ENCODE data around the gene UCP3. TPM values are rescaled to one million over a fixed set of nuclear protein-coding genes. Genes with fewer than 3 reads are reported as not detected.
A peak's percentile ranks its signal among the peaks of the same experiment; 100 is the strongest.

UCP3 gene
- total RNA-seq, 1 experiment from 2014 or later = 1.2 TPM

DNA sequence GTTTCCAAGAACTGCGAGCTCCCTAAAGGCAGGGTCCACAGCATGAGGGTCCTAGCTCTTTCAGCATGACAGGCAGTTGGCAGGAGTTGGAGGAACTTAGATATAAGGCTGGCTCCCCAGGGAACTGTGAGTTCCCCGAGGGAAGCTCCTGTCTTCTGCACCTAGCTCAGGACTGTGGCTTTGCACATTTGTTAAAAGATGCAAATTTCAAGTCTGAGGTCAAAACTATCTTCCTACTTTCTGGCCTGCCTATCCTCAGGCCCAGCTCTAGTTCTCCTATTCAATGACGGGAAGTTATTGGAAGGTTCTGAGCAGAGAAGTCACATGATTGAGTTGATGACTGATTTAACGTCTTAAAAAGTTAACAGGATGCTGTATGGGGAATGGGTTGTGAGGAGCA, 11.7 kb upstream of the UCP3 start:
- Histone ChIP-seq H3K9ac (ENCODE audit: low read length) (no peak overlapping the region), H3K4me2 (ENCODE audit: low read length) (no peak overlapping the region), H4K20me1 (ENCODE audit: low read length) (no peaks in the 10 kb centered on the region), H3K4me1 (ENCODE audit: insufficient read depth, low read length) (peaks cover 27% of the 10 kb centered on the region), H3F3A (ENCODE audit: low read length, unreplicated experiment) (peaks cover 5% of the 10 kb centered on the region), H3K27ac (ENCODE audit: low read length) (no peak overlapping the region), H3K9me2 (replicated peaks; ENCODE audit: low read length) (no peaks in the 10 kb centered on the region), H3K9me3 (ENCODE audit: low read length) (no peaks in the 10 kb centered on the region), H3K4me3 (ENCODE audit: low read length) (no peak overlapping the region), H2AFZ (ENCODE audit: low read length) (no peak overlapping the region), H3K79me2 (ENCODE audit: low read length) (no peaks in the 10 kb centered on the region), H3K36me3 (ENCODE audit: low read depth, low read length) (peaks cover 7% of the 10 kb centered on the region; the same call in 1 of the 2 replicates), H3K27me3 (ENCODE audit: low read length) (no peaks in the 10 kb centered on the region)
- TF ChIP-seq EZH2 (IDR thresholded peaks at IDR 0.05; ENCODE audit: low read length, unreplicated experiment) (no peak), EZH2phosphoT487 (IDR thresholded peaks at IDR 0.05; ENCODE audit: borderline replicate concordance, low read length) (no peak)
- TF ChIP-seq, protein P1, sequence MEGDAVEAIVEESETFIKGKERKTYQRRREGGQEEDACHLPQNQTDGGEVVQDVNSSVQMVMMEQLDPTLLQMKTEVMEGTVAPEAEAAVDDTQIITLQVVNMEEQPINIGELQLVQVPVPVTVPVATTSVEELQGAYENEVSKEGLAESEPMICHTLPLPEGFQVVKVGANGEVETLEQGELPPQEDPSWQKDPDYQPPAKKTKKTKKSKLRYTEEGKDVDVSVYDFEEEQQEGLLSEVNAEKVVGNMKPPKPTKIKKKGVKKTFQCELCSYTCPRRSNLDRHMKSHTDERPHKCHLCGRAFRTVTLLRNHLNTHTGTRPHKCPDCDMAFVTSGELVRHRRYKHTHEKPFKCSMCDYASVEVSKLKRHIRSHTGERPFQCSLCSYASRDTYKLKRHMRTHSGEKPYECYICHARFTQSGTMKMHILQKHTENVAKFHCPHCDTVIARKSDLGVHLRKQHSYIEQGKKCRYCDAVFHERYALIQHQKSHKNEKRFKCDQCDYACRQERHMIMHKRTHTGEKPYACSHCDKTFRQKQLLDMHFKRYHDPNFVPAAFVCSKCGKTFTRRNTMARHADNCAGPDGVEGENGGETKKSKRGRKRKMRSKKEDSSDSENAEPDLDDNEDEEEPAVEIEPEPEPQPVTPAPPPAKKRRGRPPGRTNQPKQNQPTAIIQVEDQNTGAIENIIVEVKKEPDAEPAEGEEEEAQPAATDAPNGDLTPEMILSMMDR (conservative IDR thresholded peaks at IDR 0.05; ENCODE audit: low read depth, low read length) = no peak
- intact Hi-C loops (cut with micrococcal nuclease) = no loop called here
- BruUV-seq (replicated peaks) = no TSS peak
- ATAC-seq (no peak), DNase-seq (no peak)
- ChIA-PET CTCF (no interaction called here), POLR2A (ENCODE audit: unreplicated experiment) (no interaction called here)

DNA sequence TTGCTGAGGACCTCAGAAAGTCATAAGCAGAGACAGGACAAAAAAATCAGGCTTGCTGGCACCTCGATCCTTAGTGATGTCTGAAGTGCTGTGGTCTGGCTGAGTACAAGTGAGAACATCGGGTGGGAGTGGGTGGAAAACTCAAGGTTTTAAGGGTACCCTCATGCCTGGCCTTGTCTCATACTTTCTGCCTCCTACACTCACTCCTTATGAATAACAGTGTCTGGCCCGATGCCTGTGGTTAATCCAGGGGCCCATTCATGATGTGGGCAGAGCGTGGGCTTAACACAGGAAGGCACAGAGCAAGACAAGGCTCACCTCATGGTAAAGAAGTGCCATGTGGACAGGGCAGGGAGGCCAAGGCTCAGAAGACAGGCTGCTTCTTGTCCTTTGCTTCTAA, 11.0 kb upstream of the UCP3 start:
- ATAC-seq (no peak), DNase-seq (no peak)
- intact Hi-C loops (cut with micrococcal nuclease) = no loop called here
- TF ChIP-seq, protein P1 (conservative IDR thresholded peaks at IDR 0.05; ENCODE audit: low read depth, low read length) = no peak
- no peak for TF ChIP-seq EZH2phosphoT487 (IDR thresholded peaks at IDR 0.05; ENCODE audit: borderline replicate concordance, low read length)
- TF ChIP-seq EZH2 (IDR thresholded peaks at IDR 0.05; ENCODE audit: low read length, unreplicated experiment) = no peak
- H3K27me3 ChIP-seq (ENCODE audit: low read length) = no peaks in the 10 kb centered on the region
- no peak overlapping the region for H3K4me2 ChIP-seq (ENCODE audit: low read length)
- H3K9me3 ChIP-seq (ENCODE audit: low read length) = no peaks in the 10 kb centered on the region
- no peaks in the 10 kb centered on the region for H4K20me1 ChIP-seq (ENCODE audit: low read length)
- no peak overlapping the region for H3K4me3 ChIP-seq (ENCODE audit: low read length)
- no peaks in the 10 kb centered on the region for H3K9me2 ChIP-seq (replicated peaks; ENCODE audit: low read length)
- H3F3A ChIP-seq (ENCODE audit: low read length, unreplicated experiment) = no peaks in the 10 kb centered on the region
- H2AFZ ChIP-seq (ENCODE audit: low read length) = no peak overlapping the region
- H3K36me3 ChIP-seq (ENCODE audit: low read depth, low read length) = peaks cover 7% of the 10 kb centered on the region; the same call in 1 of the 2 replicates
- H3K9ac ChIP-seq (ENCODE audit: low read length) = no peak overlapping the region
- ChIA-PET CTCF (no interaction called here), POLR2A (ENCODE audit: unreplicated experiment) (no interaction called here)
- no peak overlapping the region for H3K27ac ChIP-seq (ENCODE audit: low read length)
- peaks cover 20% of the 10 kb centered on the region for H3K4me1 ChIP-seq (ENCODE audit: insufficient read depth, low read length)
- BruUV-seq (replicated peaks) = no TSS peak
- no peaks in the 10 kb centered on the region for H3K79me2 ChIP-seq (ENCODE audit: low read length)

DNA sequence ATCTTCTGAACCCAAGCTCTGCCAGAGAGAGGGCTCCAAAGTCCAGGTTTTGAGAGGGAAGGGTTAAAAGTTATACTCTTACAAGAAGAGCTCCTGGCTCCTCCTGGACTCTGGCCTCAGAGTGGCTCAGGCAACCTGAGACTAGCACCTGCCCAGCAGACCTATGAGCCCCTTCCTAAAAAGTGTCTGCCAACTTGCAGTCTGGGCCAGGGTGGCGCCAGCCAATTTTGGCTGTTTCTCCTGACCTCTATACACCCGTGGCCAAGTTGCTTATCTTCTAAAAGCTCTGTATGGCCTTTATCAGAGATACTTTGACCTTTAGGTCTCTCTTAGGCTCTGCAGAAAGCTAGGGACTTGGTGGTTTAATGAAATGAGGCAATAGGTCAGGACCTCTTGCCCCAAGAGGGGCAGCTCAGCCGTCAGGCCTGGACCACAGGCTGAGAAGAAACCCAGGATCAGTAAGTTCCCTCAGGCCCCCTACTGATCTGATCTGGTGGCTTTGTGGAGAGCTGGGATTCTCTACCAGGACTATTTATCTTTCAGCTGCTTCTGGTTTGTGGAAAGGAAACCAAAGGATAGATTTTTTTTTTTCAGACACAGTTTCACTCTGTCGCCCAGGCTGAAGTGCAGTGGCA, 10.3 kb upstream of the UCP3 start:
- H3K9me2 ChIP-seq (replicated peaks; ENCODE audit: low read length) = no peaks in the 10 kb centered on the region

More for the DNA sequence above, 10.3 kb upstream of the UCP3 start:
- TF ChIP-seq EZH2phosphoT487 (IDR thresholded peaks at IDR 0.05; ENCODE audit: borderline replicate concordance, low read length) = no peak
- TF ChIP-seq EZH2 (IDR thresholded peaks at IDR 0.05; ENCODE audit: low read length, unreplicated experiment) = no peak
- TF ChIP-seq, protein P1 (conservative IDR thresholded peaks at IDR 0.05; ENCODE audit: low read depth, low read length) = no peak
- BruUV-seq (replicated peaks) = no TSS peak
- Histone ChIP-seq H3K4me1 (ENCODE audit: insufficient read depth, low read length) (peaks cover 16% of the 10 kb centered on the region), H3K4me3 (ENCODE audit: low read length) (no peak overlapping the region), H3K9ac (ENCODE audit: low read length) (peak overlapping the region; percentile 43), H3K79me2 (ENCODE audit: low read length) (no peaks in the 10 kb centered on the region), H3F3A (ENCODE audit: low read length, unreplicated experiment) (no peaks in the 10 kb centered on the region), H3K36me3 (ENCODE audit: low read depth, low read length) (peaks cover 7% of the 10 kb centered on the region; the same call in 1 of the 2 replicates), H3K9me3 (ENCODE audit: low read length) (no peaks in the 10 kb centered on the region), H2AFZ (ENCODE audit: low read length) (no peak overlapping the region), H3K27ac (ENCODE audit: low read length) (peak overlapping the region; percentile 78), H4K20me1 (ENCODE audit: low read length) (no peaks in the 10 kb centered on the region), H3K4me2 (ENCODE audit: low read length) (peak overlapping the region; percentile 48; the same call in 1 of the 2 replicates), H3K27me3 (ENCODE audit: low read length) (no peaks in the 10 kb centered on the region)
- intact Hi-C loops (cut with micrococcal nuclease) = no loop called here
- ATAC-seq = no peak
- no peak for DNase-seq
- POLR2A ChIA-PET (ENCODE audit: unreplicated experiment) = no interaction called here
- CTCF ChIA-PET = no interaction called here

Measured in PC-3 (cell line).